Neural progenitor cell (in vitro differentiated cells): Measurements from ENCODE around the gene CORIN. TPM values are rescaled to one million over a fixed set of nuclear protein-coding genes. Genes with fewer than 3 reads are reported as not detected.

Source experiments
- DNase-seq: peaks from one replicate; pipeline ENCODE4 v3.0.0-alpha.2; 2016; ENCODE audit warnings: low spot score
- H2AFZ ChIP-seq: fragments of 200-600 bp; sonication (generic); replicated peaks from 2 replicates; pipeline ENCODE4 v1.6.1; 2016; ENCODE audit warnings: antibody characterized with exemption
- H3F3A ChIP-seq: fragments of 200-600 bp; sonication (generic); 2 replicates; pipeline ENCODE4 v1.6.1; 2016; ENCODE audit warnings: antibody characterized with exemption, low read depth
- H3K27ac ChIP-seq: fragments of 200-600 bp; sonication (generic); 2 replicates; pipeline ENCODE4 v1.5.1; 2016; ENCODE audit warnings: mild to moderate bottlenecking
- H3K27me3 ChIP-seq: fragments of 200-600 bp; sonication (generic); 2 replicates; pipeline ENCODE4 v1.6.1; 2016; ENCODE audit warnings: mild to moderate bottlenecking, moderate library complexity
- H3K36me3 ChIP-seq: fragments of 200-600 bp; sonication (generic); 2 replicates; pipeline ENCODE4 v1.5.1; 2016
- H3K4me1 ChIP-seq: fragments of 200-600 bp; sonication (generic); 2 replicates; pipeline ENCODE4 v1.6.1; 2016; ENCODE audit warnings: mixed run types
- H3K4me2 ChIP-seq: fragments of 200-600 bp; sonication (generic); 2 replicates; pipeline ENCODE4 v1.6.1; 2016
- H3K4me3 ChIP-seq: fragments of 200-600 bp; sonication (generic); 2 replicates; pipeline ENCODE4 v1.5.1; 2016
- H3K79me2 ChIP-seq: fragments of 200-600 bp; sonication (generic); 2 replicates; pipeline ENCODE4 v1.6.1; 2016; ENCODE audit warnings: low read depth
- H3K9ac ChIP-seq: fragments of 200-600 bp; sonication (generic); 2 replicates; pipeline ENCODE4 v1.6.1; 2016
- H3K9me3 ChIP-seq: fragments of 200-600 bp; sonication (generic); 2 replicates; pipeline ENCODE4 v1.5.1; 2016; ENCODE audit warnings: low read depth
- H4K20me1 ChIP-seq: fragments of 200-600 bp; sonication (generic); 2 replicates; pipeline ENCODE4 v1.6.1; 2016; ENCODE audit warnings: low read depth
- H3K27ac Mint-ChIP-seq: 3 replicates; pipeline ENCODE4 v1.8.0; 2021; ENCODE audit warnings: mixed read lengths
- H3K27me3 Mint-ChIP-seq: 2 replicates; pipeline ENCODE4 v1.8.0; 2022; ENCODE audit warnings: low read depth, mild to moderate bottlenecking, inconsistent platforms, moderate library complexity, mixed read lengths; ENCODE audit not compliant: insufficient read depth
- H3K36me3 Mint-ChIP-seq: 3 replicates; pipeline ENCODE4 v1.8.0; 2021; ENCODE audit warnings: mixed read lengths
- H3K4me1 Mint-ChIP-seq: 3 replicates; pipeline ENCODE4 v1.8.0; 2021; ENCODE audit warnings: mixed read lengths
- H3K4me3 Mint-ChIP-seq: 3 replicates; pipeline ENCODE4 v1.8.0; 2021; ENCODE audit warnings: mild to moderate bottlenecking, moderate library complexity, mixed read lengths
- H3K9me3 Mint-ChIP-seq: 3 replicates; pipeline ENCODE4 v1.8.0; 2020; ENCODE audit warnings: mixed read lengths
- CTCF ChIP-seq: fragments of 200-600 bp; sonication (generic); IDR thresholded peaks from 2 replicates; pipeline ENCODE4 v1.5.1; 2017; ENCODE audit warnings: antibody characterized with exemption, mild to moderate bottlenecking
- EZH2 ChIP-seq: fragments of 200-600 bp; sonication (generic); IDR thresholded peaks from 2 replicates; pipeline ENCODE4 v1.6.1; 2017; ENCODE audit warnings: antibody characterized with exemption, mild to moderate bottlenecking, moderate library complexity
- EZH2phosphoT487 ChIP-seq: fragments of 200-600 bp; sonication (generic); IDR thresholded peaks from 2 replicates; pipeline ENCODE4 v1.6.1; 2017; ENCODE audit warnings: antibody characterized with exemption
- total RNA-seq: library from RNA; depleted of rRNA; stranded (reverse); fragments of >200 nt; gene quantifications from 2 replicates; pipeline ENCODE4 v1.2.3, GENCODE V29; 2015; ENCODE audit warnings: low replicate concordance

CORIN gene
- total RNA-seq, 1 donor from 2014 or later = not detected

- peak overlapping the region; percentile 61 for H3K27ac Mint-ChIP-seq
- H3K36me3 Mint-ChIP-seq = peaks cover 2% of the 10 kb centered on the region
- no peak overlapping the region for H3K4me3 Mint-ChIP-seq
Observed at GRCh38 chr4:47718696-47719095, 119.2 kb downstream of the CORIN start.

GRCh38 chr4:47717188-47717587 is 120.7 kb downstream of the CORIN start:
- Mint-ChIP-seq H3K9me3 (peaks cover 9% of the 10 kb centered on the region), H3K36me3 (no peaks in the 10 kb centered on the region), H3K27me3 (no peaks in the 10 kb centered on the region), H3K27ac (peak overlapping the region; percentile 38), H3K4me3 (peak overlapping the region; percentile 52), H3K4me1 (peaks cover 42% of the 10 kb centered on the region)
- H3K36me3 ChIP-seq = no peaks in the 10 kb centered on the region
- no peak for TF ChIP-seq EZH2phosphoT487
- TF ChIP-seq CTCF = no peak
- TF ChIP-seq EZH2 = no peak
- H3K4me2 ChIP-seq = peak overlapping the region; percentile 63
- H3K79me2 ChIP-seq = no peaks in the 10 kb centered on the region
- no peaks in the 10 kb centered on the region for H3K27me3 ChIP-seq
- no peaks in the 10 kb centered on the region for H4K20me1 ChIP-seq
- H3F3A ChIP-seq = peaks cover 8% of the 10 kb centered on the region
- no peak overlapping the region for H3K27ac ChIP-seq
- H3K9me3 ChIP-seq = no peaks in the 10 kb centered on the region
- peak overlapping the region; percentile 1 for H3K4me3 ChIP-seq
- no peak overlapping the region for H2AFZ ChIP-seq
- no peak overlapping the region for H3K9ac ChIP-seq
- peak; percentile 46 for DNase-seq
- peaks cover 30% of the 10 kb centered on the region for H3K4me1 ChIP-seq

More at GRCh38 chr4:47718696-47719095, 119.2 kb downstream of the CORIN start:
- Histone ChIP-seq H3K36me3 (no peaks in the 10 kb centered on the region), H3K9me3 (no peaks in the 10 kb centered on the region), H3K79me2 (no peaks in the 10 kb centered on the region), H3K27ac (no peak overlapping the region), H3K27me3 (no peaks in the 10 kb centered on the region), H3K4me2 (no peak overlapping the region), H4K20me1 (no peaks in the 10 kb centered on the region), H3K4me1 (peaks cover 29% of the 10 kb centered on the region), H2AFZ (no peak overlapping the region), H3K9ac (no peak overlapping the region), H3F3A (peaks cover 5% of the 10 kb centered on the region), H3K4me3 (no peak overlapping the region)
- Mint-ChIP-seq H3K27me3 (no peaks in the 10 kb centered on the region), H3K9me3 (peaks cover 16% of the 10 kb centered on the region), H3K4me1 (peaks cover 39% of the 10 kb centered on the region)
- DNase-seq = no peak
- no peak for TF ChIP-seq EZH2phosphoT487
- no peak for TF ChIP-seq CTCF
- no peak for TF ChIP-seq EZH2

GRCh38 chr4:47715716-47716416 is 122.0 kb downstream of the CORIN start:
- H4K20me1 ChIP-seq = no peaks in the 10 kb centered on the region
- Mint-ChIP-seq H3K36me3 (no peaks in the 10 kb centered on the region), H3K27ac (peak overlapping the region; percentile 50), H3K4me3 (no peak overlapping the region), H3K9me3 (peaks cover 9% of the 10 kb centered on the region), H3K27me3 (no peaks in the 10 kb centered on the region), H3K4me1 (peaks cover 50% of the 10 kb centered on the region)
- no peak for TF ChIP-seq CTCF
- TF ChIP-seq EZH2phosphoT487 = no peak
- TF ChIP-seq EZH2 = no peak
- H3K27me3 ChIP-seq = no peaks in the 10 kb centered on the region
- no peaks in the 10 kb centered on the region for H3K36me3 ChIP-seq
- H3K4me3 ChIP-seq = no peak overlapping the region
- peaks cover 8% of the 10 kb centered on the region for H3F3A ChIP-seq
- H3K9ac ChIP-seq = no peak overlapping the region
- H3K27ac ChIP-seq = no peak overlapping the region
- H3K9me3 ChIP-seq = no peaks in the 10 kb centered on the region
- no peak for DNase-seq
- no peak overlapping the region for H3K4me2 ChIP-seq
- peaks cover 30% of the 10 kb centered on the region for H3K4me1 ChIP-seq
- H2AFZ ChIP-seq = no peak overlapping the region
- no peaks in the 10 kb centered on the region for H3K79me2 ChIP-seq
